Keratinocyte (primary cell): ENCODE measurements around the gene ZNF236.

Experiments used
- EZH2 ChIP-seq: IDR thresholded peaks from one replicate; pipeline ENCODE4 v1.6.1; 2012; ENCODE audit warnings: inconsistent platforms, mild to moderate bottlenecking, low read length, moderate library complexity
- TF ChIP-seq, protein P1 (sequence below), 3 experiments: IDR thresholded peaks in 1 of 3; conservative IDR thresholded peaks in 1 of 3; optimal IDR thresholded peaks in 1 of 3; 2 replicates in 2 of 3; 3 replicates in 1 of 3; pipeline versions ENCODE3 to v1.5.1; 2011; ENCODE audit warnings: low read length in 3 of 3, mild to moderate bottlenecking in 3 of 3, moderate library complexity in 2 of 3, control low read depth in 1 of 3, inconsistent platforms in 1 of 3; ENCODE audit not compliant: insufficient read depth in 2 of 3; ENCODE audit errors: extremely low read depth in 1 of 3

GRCh38 chr18:76948345-76948744 lies 126.0 kb downstream of the ZNF236 start:
- TF ChIP-seq, protein P1, sequence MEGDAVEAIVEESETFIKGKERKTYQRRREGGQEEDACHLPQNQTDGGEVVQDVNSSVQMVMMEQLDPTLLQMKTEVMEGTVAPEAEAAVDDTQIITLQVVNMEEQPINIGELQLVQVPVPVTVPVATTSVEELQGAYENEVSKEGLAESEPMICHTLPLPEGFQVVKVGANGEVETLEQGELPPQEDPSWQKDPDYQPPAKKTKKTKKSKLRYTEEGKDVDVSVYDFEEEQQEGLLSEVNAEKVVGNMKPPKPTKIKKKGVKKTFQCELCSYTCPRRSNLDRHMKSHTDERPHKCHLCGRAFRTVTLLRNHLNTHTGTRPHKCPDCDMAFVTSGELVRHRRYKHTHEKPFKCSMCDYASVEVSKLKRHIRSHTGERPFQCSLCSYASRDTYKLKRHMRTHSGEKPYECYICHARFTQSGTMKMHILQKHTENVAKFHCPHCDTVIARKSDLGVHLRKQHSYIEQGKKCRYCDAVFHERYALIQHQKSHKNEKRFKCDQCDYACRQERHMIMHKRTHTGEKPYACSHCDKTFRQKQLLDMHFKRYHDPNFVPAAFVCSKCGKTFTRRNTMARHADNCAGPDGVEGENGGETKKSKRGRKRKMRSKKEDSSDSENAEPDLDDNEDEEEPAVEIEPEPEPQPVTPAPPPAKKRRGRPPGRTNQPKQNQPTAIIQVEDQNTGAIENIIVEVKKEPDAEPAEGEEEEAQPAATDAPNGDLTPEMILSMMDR (optimal IDR thresholded peaks at IDR 0.05 in 1 of 3, IDR thresholded peaks at IDR 0.05 in 1 of 3, conservative IDR thresholded peaks at IDR 0.05 in 1 of 3; ENCODE audit: extremely low read depth in 1 of 3, insufficient read depth in 2 of 3, low read length in 3 of 3): no peak
- no peak for TF ChIP-seq EZH2
